OCI-LY7 (cell line): Measurements from ENCODE around the gene ABLIM1.

Experiments
- CTCF ChIP-seq: fragments of 200-600 bp; sonication (generic); conservative IDR thresholded peaks from 2 replicates; pipeline ENCODE4 v1.5.1; 2014; ENCODE audit warnings: mild to moderate bottlenecking, antibody characterized with exemption, low read length, moderate library complexity, mixed read lengths
- EZH2phosphoT487 ChIP-seq: fragments of 200-600 bp; sonication (generic); IDR thresholded peaks from 2 replicates; pipeline ENCODE4 v1.6.1; 2018; ENCODE audit warnings: low read depth, borderline replicate concordance, mild to moderate bottlenecking, mixed run types, antibody characterized with exemption, low read length, moderate library complexity, mixed read lengths

GRCh38 chr10:114543456-114543855 lies 114.6 kb downstream of the ABLIM1 start:
- TF ChIP-seq CTCF (no peak), EZH2phosphoT487 (no peak)
